B cell (primary cell): ENCODE results near the gene ZBED5.

Source experiments
- CTCF ChIP-seq: fragments of 200-600 bp; IDR thresholded peaks from one replicate; pipeline ENCODE4 v1.8.0; 2022; ENCODE audit warnings: antibody characterized with exemption, mild to moderate bottlenecking
- EZH2 ChIP-seq: IDR thresholded peaks from 2 replicates; pipeline ENCODE4 v1.6.1; 2012; ENCODE audit warnings: borderline replicate concordance, low read depth, mild to moderate bottlenecking, moderate library complexity, low read length; ENCODE audit not compliant: insufficient read depth, poor library complexity, severe bottlenecking

- TF ChIP-seq CTCF (no peak), EZH2 (no peak)
Measured at GRCh38 chr11:10838881-10839280, 19.0 kb downstream of the ZBED5 start.
